Hematopoietic multipotent progenitor cell treated with erythropoietin and hydrocortisone succinate and interleukin-3 and kit ligand, for 6 days (in vitro differentiated cells): ENCODE measurements around the gene DUS1L.

Experiments
- DNase-seq: peaks from one replicate; pipeline ENCODE4 v3.0.0-alpha.2; 2015

DUS1L gene

DNA sequence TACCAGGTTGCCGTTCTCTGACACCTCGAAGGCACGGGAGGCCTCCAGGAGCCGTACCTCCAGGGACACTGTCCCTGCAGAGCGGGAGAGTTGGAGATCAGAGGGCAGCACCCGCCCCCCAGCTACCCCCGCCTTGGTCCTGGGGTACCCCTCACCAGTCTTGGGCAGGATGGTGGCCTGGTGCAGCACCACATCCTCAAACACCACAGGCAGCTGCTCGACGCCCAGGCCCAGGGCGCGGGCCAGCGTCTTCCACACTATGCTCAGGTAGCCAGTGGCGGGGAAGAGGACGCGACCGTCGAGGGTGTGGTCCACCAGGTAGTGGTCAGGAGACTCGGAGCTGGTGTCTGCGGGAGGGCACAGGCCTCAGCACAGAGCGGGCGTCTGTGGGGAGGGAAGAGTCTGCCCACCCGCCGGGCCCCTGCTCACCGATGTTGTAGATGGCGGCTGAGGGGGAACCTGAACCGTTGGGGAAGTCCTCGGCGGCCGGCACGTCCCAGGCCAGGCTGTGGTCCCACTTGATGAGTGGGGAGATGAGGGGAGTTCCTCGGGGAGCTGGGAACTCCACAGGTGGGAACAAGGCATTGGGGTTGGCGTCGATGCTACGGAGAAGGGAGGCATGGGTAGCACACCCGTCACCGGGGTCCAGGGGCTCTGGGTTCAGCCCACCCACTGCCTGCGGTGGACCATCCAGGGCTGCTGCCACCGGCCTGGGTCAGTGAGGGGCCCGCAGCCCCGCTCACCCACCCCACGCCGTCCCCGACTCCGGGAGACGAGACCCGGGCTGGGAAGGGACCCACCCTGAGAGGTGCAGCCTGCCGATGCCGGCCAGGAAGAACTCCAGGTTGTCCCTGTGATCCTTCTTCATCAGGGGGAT, 22.6 kb upstream of the DUS1L start:
- no peak for DNase-seq

- DNase-seq = no peak
Observed at GRCh38 chr17:82086941-82087906, 21.6 kb upstream of the DUS1L start.

GRCh38 chr17:82085931-82086764, 20.5 kb upstream of the DUS1L start:
- DNase-seq = no peak

- DNase-seq = no peak
Observed at GRCh38 chr17:82085031-82085861, 19.6 kb upstream of the DUS1L start.

GRCh38 chr17:82084373-82085030, 18.9 kb upstream of the DUS1L start:
- DNase-seq = no peak

GRCh38 chr17:82083533-82084359, 18.1 kb upstream of the DUS1L start:
- no peak for DNase-seq

DNA sequence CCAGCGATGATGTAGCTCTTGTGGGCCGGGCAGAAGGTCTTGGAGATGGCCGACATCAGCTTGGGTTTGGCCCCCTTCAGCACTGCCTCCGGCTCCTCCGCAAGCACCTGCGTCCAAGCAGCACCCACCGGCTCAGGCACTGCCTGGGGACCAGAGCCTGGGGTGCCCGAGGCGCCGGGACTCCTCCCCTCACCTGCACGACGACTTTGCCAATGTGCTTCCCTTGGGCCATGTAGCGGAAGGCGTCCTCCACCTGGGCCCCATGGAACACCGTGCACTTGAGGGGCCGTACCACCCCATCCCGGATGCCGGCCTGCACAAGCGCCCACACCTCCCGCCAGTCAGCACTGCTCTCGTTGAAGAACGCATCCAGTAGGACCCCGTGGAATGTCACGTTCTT, 17.4 kb upstream of the DUS1L start:
- DNase-seq = no peak

DNA sequence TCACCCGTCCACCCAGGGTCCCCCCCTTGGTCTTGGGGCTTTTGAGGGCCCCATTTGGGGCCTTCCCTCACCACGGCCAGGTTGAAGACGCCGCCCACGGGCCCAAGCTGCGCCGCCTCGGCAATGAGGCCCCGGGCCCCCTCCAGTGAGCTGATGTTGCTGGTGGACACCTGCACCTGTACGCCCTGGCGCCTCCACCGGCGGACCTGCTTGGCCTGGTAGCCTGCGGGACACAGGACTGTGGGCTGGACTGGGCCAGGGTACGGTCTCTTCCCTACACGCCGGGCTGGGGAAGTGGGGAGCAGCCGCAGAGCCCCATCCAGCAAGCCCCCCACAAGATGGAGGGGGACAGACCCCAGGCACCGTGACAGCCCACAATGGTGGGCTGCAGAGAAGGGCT, 16.9 kb upstream of the DUS1L start:
- DNase-seq = no peak

DNA sequence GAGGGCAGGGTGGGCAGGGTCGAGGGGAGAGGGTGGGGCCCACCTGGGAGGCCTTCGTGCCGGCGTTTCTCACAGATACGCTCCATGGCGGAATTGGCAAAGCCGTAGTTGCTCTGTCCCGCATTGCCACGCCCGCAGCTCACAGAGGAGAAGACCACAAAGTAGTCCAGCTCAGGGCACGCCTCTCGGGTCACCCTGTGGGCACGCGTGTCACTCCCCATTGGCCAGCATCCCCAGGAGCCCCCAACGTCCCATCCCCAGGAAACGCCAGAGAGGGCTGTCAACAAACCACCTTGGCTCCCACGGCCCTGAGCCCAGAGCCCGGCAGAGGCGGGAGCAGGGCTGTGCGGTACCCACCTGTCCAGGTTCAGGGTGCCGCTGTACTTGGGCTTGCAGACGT, 16.4 kb upstream of the DUS1L start:
- DNase-seq = no peak

DNA sequence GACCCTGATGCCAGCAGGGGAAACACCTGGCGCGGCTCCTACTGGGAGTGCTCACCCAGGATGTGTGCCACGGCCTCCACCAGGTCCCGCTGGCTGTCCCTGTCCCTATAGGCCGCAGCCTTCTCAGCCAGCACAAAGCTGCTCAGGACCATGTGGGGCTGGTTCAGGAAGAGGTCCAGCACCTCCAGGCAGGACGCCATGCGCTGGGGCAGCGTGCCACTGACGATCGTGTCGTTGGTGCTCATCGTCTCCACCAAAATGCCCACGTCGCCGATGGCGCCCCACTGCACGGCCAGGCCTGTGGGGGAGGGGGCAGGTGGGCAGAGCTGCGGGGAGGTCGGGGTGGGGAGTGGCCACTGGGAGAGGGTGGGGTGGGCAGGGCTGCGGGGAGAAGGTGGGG, 15.9 kb upstream of the DUS1L start:
- DNase-seq = no peak

GRCh38 chr17:82080789-82081464, 15.3 kb upstream of the DUS1L start:
- no peak for DNase-seq

DNA sequence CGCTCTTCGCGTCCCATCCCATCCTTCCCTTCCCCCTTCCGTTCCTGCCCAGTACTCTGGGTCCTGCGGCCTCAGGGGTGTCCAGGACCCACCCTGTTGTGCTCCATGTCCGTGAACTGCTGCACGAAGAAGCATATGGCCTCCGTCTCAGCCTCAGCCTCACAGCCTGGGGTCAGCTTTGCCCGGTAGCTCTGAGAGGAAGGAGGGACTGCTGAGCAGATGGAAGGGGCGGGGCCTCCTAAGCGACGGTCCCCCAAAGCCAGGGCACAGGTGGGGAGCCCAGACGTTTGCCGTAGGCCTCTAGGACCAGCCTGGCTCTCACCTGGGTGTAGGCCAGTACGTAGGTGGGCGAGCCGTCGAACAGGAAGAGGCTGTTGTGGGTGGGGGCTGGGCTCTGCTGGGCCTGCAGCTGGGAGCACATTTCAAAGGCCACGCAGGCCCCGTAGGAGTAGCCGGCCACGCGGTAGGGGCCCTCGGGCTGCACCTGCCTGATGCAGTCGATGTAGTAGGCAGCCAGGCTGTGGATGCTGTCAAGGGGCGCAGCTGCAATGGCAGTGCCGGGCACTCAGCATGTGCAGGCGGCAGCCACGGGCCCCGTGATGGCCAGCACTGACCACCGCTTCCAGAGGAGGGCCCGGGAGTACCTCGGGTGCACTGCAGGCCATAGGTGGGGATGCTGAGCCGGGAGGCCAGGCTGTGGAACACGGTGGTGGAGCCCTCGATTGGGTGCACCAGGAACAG, 14.6 kb upstream of the DUS1L start:
- no peak for DNase-seq

DNA sequence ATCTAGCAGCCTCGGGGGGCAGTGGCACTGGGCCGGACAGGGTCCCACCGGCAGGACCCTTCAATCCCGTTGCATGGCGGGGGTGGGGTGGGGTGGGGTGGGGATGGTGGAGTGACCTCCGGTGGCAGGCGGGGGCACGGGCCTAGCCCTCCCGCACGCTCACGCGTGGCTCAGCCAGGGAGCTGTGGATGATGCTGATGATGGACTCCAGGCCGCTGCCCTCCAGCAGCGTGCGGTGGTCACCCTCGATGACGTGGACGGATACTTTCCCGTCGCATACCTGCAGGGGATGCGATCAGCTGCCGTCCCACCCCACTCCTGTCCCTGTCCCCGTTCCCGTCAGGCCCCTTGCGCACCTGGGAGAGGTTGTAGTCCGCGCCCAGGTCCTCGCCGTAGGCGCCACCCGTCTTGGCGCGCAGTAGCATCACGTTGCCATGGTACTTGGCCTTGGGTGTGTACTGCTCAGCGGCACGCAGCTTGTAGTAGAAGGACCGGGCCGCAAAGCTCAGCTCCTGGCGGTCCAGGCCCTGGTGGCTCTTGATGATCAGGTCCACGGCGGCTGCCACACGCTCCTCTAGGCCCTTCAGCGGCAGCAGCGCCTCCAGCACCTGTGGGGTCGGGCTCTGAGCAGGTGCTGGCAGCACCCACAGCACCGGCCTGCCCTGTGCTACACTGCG, 13.5 kb upstream of the DUS1L start:
- no peak for DNase-seq

GRCh38 chr17:82078433-82078832, 12.8 kb upstream of the DUS1L start:
- DNase-seq = no peak

DNA sequence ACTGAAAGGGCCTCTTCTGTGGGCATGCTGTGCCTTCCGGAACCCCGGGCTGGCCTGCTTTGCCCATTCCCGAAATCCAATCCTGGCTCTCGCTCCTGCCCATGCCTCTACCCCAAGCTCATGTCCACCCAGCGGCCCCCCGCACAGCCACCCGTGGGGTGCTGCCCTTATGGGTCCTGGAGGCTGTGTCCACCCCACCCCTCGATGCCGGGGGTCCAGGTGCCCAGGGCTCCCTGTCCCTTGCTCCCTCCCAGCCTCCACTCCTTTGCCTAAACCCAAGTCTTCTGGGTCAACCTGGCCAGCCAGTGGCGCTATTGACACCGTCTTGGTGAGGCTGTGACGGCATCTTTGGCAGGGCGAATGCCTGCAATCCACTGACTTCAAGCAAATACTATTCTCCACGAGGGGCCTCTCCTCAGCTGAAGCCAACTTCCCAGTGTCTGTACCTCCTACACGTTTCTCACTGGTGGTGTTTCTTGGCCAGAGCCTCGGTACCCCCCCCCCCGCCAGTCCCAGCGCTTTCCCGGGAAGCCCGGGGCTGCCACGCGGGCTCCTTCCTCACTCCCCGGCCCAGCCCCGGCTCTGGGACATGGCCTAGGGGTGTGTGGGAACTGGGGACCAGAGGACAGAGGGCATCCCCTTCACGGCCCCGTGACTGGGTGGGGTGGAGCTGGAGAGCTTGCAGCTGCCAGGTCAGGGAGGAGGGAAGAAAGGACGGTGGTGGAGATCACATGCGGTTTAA, 12.2 kb upstream of the DUS1L start:
- no peak for DNase-seq

- DNase-seq = no peak
Observed at GRCh38 chr17:82076785-82077591, 11.4 kb upstream of the DUS1L start.
